OCI-LY3 (cell line): ENCODE measurements around the gene STK33.
A peak's percentile ranks its signal among the peaks of the same experiment; 100 is the strongest.

Source experiments
- H2AFZ ChIP-seq: fragments of 200-600, 300-600 bp; shearing (Covaris generic); 2 replicates; pipeline ENCODE4 v1.6.0; 2014; ENCODE audit warnings: antibody characterized with exemption, low read depth, low read length
- H3K27ac ChIP-seq: fragments of 200-600, 300-600 bp; sonication (generic); 2 replicates; pipeline ENCODE4 v1.5.1; 2014; ENCODE audit warnings: mild to moderate bottlenecking, low read length, moderate library complexity, mixed read lengths
- H3K27me3 ChIP-seq: fragments of 200-600, 300-600 bp; sonication (generic); 2 replicates; pipeline ENCODE4 v1.6.1; 2014; ENCODE audit warnings: low read depth, low read length, mixed read lengths
- H3K36me3 ChIP-seq: fragments of 200-600, 300-600 bp; sonication (generic); replicated peaks from 2 replicates; pipeline ENCODE3; 2014; ENCODE audit warnings: low read depth, low read length, mixed read lengths
- H3K4me1 ChIP-seq: fragments of 300-600, 200-600 bp; sonication (generic); 2 replicates; pipeline ENCODE4 v1.6.1; 2014; ENCODE audit warnings: low read length, mixed read lengths
- H3K4me2 ChIP-seq: fragments of 200-600, 300-600 bp; sonication (generic); 2 replicates; pipeline ENCODE4 v1.6.1; 2014; ENCODE audit warnings: low read length, mixed read lengths
- H3K4me3 ChIP-seq: fragments of 300-600, 200-600 bp; sonication (generic); 2 replicates; pipeline ENCODE4 v1.5.1; 2014; ENCODE audit warnings: antibody characterized with exemption, mild to moderate bottlenecking, low read length, moderate library complexity
- H3K79me2 ChIP-seq: fragments of 300-600, 200-600 bp; shearing (Covaris generic); 2 replicates; pipeline ENCODE4 v1.6.1; 2014; ENCODE audit warnings: mild to moderate bottlenecking, low read length, mixed read lengths
- H3K9ac ChIP-seq: fragments of 300-600, 200-600 bp; shearing (Covaris generic); 2 replicates; pipeline ENCODE4 v1.6.0; 2014; ENCODE audit warnings: mild to moderate bottlenecking, low read length, moderate library complexity
- H3K9me3 ChIP-seq: fragments of 200-600, 300-600 bp; shearing (Covaris generic); 2 replicates; pipeline ENCODE4 v1.6.1; 2014; ENCODE audit warnings: low read length, mixed read lengths; ENCODE audit not compliant: insufficient read depth
- H4K20me1 ChIP-seq: fragments of 200-600, 300-600 bp; sonication (generic); 2 replicates; pipeline ENCODE4 v1.6.1; 2016; ENCODE audit warnings: low read length, mixed read lengths; ENCODE audit not compliant: insufficient read depth
- EZH2phosphoT487 ChIP-seq: fragments of 200-600 bp; shearing (Covaris generic); IDR thresholded peaks from 2 replicates; pipeline ENCODE4 v1.6.1; 2018; ENCODE audit warnings: antibody characterized with exemption, mixed run types, low read depth
- TF ChIP-seq, protein P1 (sequence below): fragments of 200-600, 300-600 bp; sonication (generic); IDR thresholded peaks from 2 replicates; pipeline ENCODE4 v1.5.1; 2014; ENCODE audit warnings: antibody characterized with exemption, low read length, low read depth

The STK33 gene

DNA sequence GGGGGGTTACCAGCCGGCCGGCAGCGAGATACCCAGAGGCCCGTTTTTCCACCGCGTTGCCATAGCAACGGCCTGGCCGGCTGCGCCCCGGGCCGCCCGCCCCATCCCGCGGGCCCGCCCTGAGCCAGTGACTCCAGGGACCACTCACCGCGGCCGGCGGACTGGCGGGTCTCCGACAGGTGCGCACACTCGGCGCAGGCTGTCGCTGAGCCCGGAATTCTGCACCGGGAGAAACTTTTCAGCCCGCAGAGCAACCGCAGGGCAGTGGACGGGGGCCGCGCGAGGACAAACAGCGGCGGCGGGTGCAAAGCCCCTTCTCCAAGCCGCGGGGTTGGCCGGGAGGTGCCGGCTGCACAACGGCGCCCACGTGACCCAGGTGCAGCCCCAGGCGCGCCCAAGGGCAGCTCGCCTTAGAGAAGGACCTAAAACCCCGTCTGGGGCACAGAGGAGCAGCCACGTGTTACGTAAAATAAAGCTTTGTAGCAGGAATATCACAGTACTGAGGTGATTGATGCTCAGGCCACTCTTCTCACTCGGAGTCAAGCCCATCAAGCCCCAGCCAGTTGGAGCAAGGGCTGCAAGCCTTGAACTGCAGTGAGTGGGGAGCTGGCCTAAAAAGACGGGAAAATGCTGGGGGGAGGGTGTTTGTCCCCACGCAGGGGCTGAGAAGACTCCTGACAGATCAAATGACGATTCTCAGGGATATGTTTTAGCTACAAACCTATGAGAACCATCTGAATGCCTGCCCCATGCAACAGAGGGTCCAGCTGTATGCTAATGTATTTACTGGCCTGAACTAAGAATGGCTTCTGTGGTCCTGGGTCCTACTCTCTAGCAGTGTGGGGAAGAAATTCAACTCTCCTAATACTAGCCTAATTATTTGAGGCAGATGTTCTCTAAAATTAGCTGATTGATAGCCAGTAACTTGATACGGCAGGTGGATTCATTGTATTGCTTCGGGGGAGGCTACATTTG lies at the start of gene STK33:
Gene STK33 (minus strand): TSS at position 294 of the 975 bp plus-strand sequence. CDS start 119,323 bp downstream, outside the sequence.
- Histone ChIP-seq H3K4me2 (peak within 1 kb of the TSS; percentile 89), H3K27ac (peak within 1 kb of the TSS; percentile 49), H3K4me3 (peak within 1 kb of the TSS; percentile 91)

DNA sequence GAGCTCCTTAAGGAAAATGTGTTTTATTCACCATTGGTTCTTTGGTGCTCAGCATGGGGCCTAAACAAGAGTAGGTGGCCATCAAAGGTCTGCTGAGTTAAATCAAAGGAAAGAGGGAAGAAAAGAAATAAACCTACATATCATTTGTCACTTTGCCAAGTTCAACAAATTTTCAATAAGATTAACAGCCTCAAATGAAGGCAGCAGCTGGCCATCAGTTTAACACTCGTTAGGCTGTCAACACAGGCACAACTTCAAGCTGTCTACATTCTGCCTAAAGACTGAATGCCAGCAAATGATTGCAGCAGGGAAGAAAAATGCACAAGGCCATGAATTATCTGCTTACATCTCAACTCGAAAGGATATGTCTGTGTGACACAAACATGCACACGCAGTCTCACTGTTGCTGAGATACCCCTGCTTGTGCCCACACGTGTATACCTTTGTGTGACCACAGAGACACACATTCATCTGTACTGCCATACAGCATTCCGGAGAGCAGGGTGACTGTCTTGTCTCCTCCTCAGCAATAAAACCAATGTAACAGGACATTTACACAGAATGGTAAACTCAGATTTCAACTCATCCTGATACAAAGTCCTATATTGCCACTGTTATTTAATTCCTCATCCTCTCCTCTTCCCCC lies 48.3 kb upstream of the STK33 start:
- Histone ChIP-seq H2AFZ (no peak overlapping the region), H3K79me2 (no peaks in the 10 kb centered on the region), H4K20me1 (no peaks in the 10 kb centered on the region), H3K9me3 (no peaks in the 10 kb centered on the region), H3K4me2 (no peak overlapping the region), H3K4me3 (no peak overlapping the region), H3K36me3 (peaks cover 8% of the 10 kb centered on the region), H3K9ac (no peak overlapping the region), H3K27ac (no peak overlapping the region), H3K4me1 (peaks cover 3% of the 10 kb centered on the region), H3K27me3 (no peaks in the 10 kb centered on the region)
- TF ChIP-seq, protein P1, sequence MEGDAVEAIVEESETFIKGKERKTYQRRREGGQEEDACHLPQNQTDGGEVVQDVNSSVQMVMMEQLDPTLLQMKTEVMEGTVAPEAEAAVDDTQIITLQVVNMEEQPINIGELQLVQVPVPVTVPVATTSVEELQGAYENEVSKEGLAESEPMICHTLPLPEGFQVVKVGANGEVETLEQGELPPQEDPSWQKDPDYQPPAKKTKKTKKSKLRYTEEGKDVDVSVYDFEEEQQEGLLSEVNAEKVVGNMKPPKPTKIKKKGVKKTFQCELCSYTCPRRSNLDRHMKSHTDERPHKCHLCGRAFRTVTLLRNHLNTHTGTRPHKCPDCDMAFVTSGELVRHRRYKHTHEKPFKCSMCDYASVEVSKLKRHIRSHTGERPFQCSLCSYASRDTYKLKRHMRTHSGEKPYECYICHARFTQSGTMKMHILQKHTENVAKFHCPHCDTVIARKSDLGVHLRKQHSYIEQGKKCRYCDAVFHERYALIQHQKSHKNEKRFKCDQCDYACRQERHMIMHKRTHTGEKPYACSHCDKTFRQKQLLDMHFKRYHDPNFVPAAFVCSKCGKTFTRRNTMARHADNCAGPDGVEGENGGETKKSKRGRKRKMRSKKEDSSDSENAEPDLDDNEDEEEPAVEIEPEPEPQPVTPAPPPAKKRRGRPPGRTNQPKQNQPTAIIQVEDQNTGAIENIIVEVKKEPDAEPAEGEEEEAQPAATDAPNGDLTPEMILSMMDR = no peak
- TF ChIP-seq EZH2phosphoT487 = no peak

More for the DNA sequence above, at the start of gene STK33:
- Histone ChIP-seq H3K36me3 (no peaks in the 10 kb centered on the region), H3K9ac (peak within 1 kb of the TSS; percentile 95), H3K79me2 (peaks cover 31% of the 10 kb centered on the region), H4K20me1 (no peaks in the 10 kb centered on the region), H3K9me3 (no peaks in the 10 kb centered on the region), H3K4me1 (peaks cover 17% of the 10 kb centered on the region), H2AFZ (peak within 1 kb of the TSS; percentile 88), H3K27me3 (no peaks in the 10 kb centered on the region)
- TF ChIP-seq, protein P1 = no peak
- no peak for TF ChIP-seq EZH2phosphoT487

DNA sequence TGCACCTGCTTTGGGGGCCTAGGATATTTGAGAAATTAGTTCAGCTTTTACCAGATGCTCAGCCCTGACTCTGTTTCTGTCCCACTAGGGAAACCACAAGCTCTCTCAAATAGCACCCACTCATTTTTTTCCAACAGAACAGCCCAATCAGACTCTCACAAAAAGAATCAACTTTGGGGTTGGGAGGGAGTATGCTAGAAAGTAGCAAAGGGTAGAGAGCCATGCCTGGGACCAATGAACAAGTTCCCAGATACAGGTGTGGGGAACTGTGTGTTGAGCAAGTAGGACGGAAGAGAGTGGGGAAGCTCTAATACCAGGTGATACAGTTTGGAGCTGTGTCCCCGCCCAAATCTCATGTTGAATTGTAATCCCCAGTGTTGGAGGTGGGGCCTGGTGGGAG lies 47.3 kb upstream of the STK33 start:
- Histone ChIP-seq H3K9me3 (no peaks in the 10 kb centered on the region; the same call in 1 of the 2 replicates), H3K9ac (no peak overlapping the region), H3K79me2 (no peaks in the 10 kb centered on the region), H3K4me2 (no peak overlapping the region), H3K4me3 (no peak overlapping the region), H3K36me3 (peaks cover 13% of the 10 kb centered on the region), H3K4me1 (no peaks in the 10 kb centered on the region), H3K27me3 (no peaks in the 10 kb centered on the region), H2AFZ (no peak overlapping the region), H4K20me1 (no peaks in the 10 kb centered on the region), H3K27ac (no peak overlapping the region)
- no peak for TF ChIP-seq EZH2phosphoT487
- TF ChIP-seq, protein P1 = no peak

DNA sequence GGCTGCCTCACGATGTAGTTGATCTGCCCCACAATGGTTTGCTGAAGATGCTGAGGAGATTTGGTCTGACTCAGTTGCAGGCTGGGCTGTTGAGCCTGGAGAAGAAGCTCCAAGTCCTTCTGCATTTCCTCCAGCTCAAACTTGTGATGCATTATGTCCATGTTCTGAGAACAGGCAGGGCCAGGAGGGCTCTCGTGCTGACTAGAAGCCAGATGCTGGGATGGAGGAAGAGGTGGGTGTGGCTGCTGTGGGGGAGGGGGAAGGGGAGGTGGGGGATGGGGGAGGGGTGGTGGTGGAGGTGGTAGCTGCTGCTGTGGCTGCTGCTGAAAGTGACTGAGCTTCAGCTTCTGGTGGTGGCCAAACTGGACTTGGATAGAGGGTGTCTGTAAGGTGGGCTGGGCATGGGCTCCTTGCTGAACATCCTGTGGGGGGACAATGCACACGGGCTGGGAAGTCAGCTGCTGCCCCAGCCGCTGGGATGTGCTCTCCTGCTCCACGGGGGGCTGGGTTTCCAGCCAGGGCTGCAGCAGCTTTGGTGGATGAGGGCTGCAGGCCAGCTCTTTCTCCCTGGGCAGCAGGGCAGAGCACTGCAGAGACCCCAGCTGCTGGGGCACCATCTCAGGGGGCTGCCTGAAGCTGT lies 46.4 kb upstream of the STK33 start:
- H3K79me2 ChIP-seq = no peaks in the 10 kb centered on the region
- no peak for TF ChIP-seq EZH2phosphoT487
- TF ChIP-seq, protein P1 = no peak
- no peak overlapping the region for H3K4me2 ChIP-seq
- H3K9me3 ChIP-seq = no peaks in the 10 kb centered on the region; the same call in 1 of the 2 replicates
- no peaks in the 10 kb centered on the region for H3K4me1 ChIP-seq
- no peak overlapping the region for H2AFZ ChIP-seq
- H3K36me3 ChIP-seq = peaks cover 21% of the 10 kb centered on the region
- no peak overlapping the region for H3K4me3 ChIP-seq
- no peaks in the 10 kb centered on the region for H4K20me1 ChIP-seq
- H3K27ac ChIP-seq = no peak overlapping the region
- peaks cover 2% of the 10 kb centered on the region; the same call in 1 of the 2 replicates for H3K27me3 ChIP-seq
- no peak overlapping the region for H3K9ac ChIP-seq
